HG03108 (cell line): ENCODE results near the gene LARGE1.

Experiments
- ATAC-seq: cut with Tn5 transposase; IDR thresholded peaks from one replicate; pipeline ENCODE4 v1.9.1; 2021; ENCODE audit warnings: moderate library complexity; ENCODE audit not compliant: unreplicated experiment

LARGE1 gene

GRCh38 chr22:33331017-33331416 is 589.3 kb downstream of the LARGE1 start:
- no peak for ATAC-seq

DNA sequence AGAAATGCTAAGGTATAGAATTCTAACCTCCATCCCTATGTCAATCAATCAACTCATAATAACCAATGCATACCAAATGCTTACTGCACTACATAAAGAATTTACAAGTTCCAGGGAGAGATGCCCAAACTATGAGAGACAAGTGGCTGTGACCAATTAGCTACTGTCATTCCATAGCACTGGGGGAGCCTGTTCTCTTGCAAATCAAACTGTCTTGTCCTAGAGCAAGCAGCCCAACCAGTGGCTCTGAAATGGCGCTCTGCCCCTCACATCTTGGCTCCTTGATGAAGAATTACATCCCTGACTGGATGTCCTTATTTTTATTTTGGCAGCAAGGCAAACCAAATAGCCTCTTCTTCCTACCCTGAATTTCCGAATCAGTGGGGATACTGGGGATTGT is 589.7 kb downstream of the LARGE1 start:
- ATAC-seq = no peak

DNA sequence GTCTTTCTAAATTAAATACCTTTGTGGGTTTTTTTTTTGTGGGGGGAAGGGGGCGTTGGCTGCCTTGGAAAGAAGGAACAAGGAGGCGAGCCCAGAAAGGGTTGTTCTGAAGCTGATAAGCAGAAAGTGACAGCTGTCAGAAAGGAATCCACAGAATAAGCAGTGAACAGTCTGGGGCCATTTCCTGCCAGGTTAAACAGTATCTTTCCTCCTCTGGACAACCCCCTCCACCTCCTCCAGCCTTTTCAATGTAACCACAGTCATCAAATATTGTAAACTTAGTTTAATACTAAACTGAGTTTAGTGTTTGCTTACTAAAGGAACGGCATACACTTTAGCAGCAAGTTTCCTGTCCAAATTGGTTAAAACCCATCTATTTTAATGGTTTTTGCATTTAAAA is 590.9 kb downstream of the LARGE1 start:
- ATAC-seq = no peak

DNA sequence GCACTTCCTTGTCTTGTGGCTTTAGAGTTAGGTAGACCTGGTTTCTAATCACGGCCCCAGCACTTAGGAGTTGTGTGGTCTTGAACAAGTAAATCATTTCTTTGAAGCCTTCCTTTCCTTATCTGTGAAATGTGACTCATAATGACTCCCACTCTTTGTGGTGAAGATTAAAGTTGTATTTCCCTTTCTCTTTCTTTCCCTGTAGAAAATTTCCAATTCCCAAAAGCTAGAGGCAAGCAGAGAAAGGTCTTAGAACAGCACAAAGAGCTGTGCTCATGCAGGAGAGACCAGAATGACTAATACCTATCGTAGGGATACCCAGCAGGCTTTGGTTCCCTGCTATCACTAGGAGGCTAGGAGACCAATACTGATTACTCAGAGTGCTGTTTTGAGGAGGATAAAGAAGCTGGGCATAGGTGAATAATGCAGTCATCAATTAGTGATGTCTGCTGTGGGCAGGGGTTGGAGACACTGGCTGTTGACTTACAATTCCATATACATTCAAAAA is 591.4 kb downstream of the LARGE1 start:
- ATAC-seq = no peak

GRCh38 chr22:33327348-33327860 is 592.9 kb downstream of the LARGE1 start:
- ATAC-seq = no peak

DNA sequence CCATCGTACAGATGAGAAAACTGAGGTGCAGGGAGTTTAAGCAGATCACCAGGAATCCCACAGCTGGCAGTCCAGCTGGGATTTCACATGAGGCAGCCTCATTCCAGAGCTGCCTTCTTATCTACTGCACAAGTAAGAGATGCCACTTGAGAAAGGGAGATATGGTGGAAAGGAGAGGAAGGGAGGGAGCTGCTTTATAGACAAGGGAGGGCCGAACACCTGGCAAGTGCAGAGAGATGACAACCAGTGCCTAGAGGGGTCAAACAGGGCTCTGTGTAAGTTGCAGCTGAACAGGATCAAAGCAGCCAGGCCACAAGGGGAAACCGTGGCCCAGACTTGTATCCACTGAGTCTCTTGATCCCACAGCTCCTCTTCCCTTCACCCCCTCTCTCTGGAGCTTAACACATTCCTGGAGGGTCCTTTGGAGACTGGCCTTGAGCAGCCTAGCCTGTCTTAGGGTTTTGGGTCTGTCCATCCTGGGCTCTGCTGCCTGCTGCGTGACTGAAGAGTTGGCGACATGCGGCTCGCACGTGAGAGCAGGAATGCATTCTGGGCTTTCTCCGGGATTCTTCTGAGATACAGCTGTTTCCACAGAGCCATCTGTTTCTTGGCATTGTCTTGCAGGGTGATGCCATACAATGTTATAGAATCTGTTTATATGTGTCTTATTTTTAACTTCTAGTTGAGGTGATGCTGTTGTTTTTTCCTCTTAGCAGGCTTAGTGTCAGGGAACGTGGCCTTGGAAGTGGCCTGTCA is 593.6 kb downstream of the LARGE1 start:
- ATAC-seq = no peak

DNA sequence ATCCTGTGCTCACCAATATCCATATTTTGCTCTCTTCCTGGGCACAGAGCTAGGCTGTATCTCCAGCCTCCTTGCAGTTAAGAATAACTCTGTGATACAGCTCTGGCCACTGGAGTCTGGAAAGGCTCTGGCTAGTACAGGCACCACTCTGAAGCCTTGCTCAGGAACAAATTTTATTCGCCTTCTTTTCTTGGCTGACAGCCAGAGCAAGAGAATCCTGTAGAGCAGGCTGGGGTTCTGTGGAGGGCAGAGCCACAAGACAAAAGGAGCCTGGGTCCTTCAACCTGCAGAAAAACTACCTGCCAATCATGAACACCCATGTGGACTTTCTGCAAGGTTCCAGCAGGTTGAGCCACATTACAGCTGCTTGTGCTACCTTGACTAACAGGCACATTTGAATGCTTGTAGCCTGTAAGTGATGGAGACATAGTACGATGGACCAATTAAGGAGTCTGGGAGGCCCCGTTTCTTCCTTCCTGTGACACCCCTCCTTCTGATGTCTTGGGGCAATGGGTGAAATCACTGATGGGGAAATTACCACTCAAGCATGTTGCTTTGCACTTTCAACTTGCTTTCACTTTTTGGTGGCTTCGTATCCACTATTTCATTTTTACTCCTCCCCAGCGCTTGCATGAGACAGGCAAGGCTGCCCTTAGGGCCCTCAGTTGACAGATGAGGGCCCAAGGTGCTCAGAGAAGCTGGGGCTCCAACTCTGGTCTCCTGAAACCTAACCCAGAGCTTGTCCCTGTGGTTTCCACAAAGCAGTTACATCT is 594.9 kb downstream of the LARGE1 start:
- ATAC-seq = peak; percentile 56

GRCh38 chr22:33324228-33324627 is 596.0 kb downstream of the LARGE1 start:
- ATAC-seq = no peak

DNA sequence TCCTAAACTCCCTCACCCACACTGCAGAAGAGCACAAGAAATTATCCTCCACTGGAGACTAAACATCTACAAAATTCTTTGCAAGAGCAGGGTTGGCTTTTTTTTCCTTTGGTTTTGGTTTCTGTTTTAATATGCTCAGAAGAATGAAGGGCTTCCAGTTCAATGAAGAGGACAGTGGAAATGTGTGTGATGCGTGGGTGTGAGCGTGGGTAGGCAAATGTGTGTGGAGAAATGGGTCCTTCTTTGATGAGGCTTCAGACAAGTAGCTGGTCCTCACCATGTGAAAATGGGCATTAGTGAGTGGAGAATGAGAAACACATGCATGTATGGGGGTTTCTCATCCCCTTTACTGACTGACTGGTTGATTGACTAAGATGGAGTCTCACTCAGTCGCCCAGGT is 598.8 kb downstream of the LARGE1 start:
- ATAC-seq = no peak

- ATAC-seq = no peak
Observed at GRCh38 chr22:33315954-33316353, 604.3 kb downstream of the LARGE1 start.

DNA sequence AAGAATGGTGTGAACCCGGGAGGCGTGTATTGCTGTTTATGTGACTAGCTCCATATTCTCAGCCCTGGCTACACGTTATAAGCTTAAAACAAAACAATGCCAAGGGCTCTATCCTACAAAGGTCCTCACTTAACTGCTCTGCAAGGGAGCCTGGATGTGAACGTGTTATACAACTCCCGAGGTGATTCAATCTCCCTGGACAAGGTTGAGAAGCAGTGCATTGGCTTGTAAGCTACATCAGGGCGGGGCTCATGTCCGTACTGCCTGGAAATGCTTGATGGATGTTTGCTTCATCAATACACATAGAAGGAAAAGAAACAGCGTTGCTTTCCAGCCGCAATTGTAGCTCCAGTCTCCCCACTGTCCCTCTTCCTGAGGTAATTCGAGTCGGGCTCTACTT is 605.2 kb downstream of the LARGE1 start:
- no peak for ATAC-seq

GRCh38 chr22:33314316-33314715 is 606.0 kb downstream of the LARGE1 start:
- no peak for ATAC-seq

GRCh38 chr22:33303099-33303498 is 617.2 kb downstream of the LARGE1 start:
- no peak for ATAC-seq

GRCh38 chr22:33302549-33302948 is 617.7 kb downstream of the LARGE1 start:
- no peak for ATAC-seq

- ATAC-seq = no peak
Observed at GRCh38 chr22:33302049-33302545, 618.2 kb downstream of the LARGE1 start.

- no peak for ATAC-seq
Observed at GRCh38 chr22:33300165-33300564, 620.1 kb downstream of the LARGE1 start.

GRCh38 chr22:33299245-33299956 is 620.9 kb downstream of the LARGE1 start:
- ATAC-seq = peak; percentile 88

- ATAC-seq = no peak
Observed at GRCh38 chr22:33296941-33297340, 623.3 kb downstream of the LARGE1 start.

DNA sequence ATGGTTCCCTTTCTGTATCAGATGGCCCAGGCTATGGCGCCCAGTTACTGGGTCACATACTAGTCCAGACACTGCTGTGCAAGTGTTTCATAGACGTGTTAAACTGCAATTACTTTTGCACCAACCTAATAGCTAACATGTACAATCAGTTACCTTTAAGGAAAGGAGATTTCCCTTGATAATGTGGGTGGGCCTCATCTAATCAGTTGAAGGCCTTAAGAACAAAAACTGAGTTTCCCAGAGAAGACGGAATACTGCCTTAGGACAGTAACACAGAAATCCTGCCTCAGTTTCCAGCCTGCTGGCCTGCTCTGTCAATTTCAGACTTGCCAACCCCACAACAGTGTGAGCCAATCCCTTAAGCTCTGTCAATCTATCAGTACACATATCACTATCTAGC is 632.2 kb downstream of the LARGE1 start:
- no peak for ATAC-seq

GRCh38 chr22:33275073-33275443 is 645.2 kb downstream of the LARGE1 start:
- ATAC-seq = no peak
